ENCODE data around the gene ADAMTS17.

Gene ADAMTS17

DNA sequence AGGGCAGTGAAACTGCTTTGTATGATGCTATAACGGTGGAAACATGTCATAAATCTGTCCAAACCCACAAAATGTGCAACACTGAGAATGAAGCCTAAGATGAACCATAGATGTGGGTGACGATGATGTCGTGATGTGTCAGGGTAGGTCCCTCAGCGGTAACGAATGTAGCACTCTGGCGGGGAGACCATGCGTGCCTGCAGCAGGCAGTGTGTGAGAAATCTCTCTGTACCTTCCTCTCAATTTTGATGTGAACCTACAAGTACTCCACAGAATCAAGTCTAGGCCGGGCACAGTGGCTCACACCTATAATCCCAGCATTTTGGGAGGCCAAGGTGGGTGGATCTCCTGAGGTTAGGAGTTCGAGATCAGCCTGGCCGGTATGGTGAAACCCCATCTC is 340.4 kb downstream of the ADAMTS17 start:
- DNase-seq (ENCODE audit: low read depth in 2 of 2, low spot score in 1 of 2), result no peak

DNA sequence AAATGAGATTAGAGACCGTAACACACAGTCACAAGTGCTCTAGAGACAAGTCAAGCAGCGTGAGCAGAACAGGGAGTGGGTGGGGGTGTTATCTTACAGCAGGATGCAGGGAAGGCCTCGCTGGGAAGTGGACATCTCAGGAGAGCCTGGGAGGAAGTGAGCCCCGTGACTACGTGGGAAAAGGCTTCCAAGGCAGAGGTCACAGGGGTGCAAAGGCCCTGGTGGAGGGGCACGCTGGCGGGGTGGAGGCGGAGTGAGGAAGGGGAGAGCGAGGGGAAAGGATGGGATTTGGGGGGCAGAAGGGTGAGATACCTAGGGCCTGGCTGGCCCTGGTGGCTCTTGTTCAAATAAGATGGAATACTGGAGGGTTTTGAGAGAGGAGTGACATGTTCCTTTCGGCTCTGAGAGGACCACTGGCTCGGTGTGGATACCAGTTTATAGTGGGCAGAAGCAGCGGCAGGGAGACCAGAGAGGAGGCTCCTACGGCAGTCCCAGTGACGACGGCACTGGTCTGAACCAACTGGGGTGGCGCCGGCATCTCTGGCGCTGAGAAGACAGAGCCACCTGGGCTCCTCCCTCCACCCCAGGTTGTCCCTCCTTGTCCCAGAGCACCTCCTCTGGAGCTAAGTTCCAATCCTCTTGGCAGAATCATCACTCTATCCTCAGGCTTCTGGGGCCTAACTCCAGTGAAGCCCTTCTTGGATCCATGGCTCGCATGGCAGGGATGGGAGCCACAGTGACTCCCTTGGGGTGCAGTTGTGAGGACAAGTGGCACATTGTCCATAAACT is 342.3 kb downstream of the ADAMTS17 start:
- DNase-seq (ENCODE audit: low read depth in 2 of 2, low spot score in 1 of 2), result no peak

DNA sequence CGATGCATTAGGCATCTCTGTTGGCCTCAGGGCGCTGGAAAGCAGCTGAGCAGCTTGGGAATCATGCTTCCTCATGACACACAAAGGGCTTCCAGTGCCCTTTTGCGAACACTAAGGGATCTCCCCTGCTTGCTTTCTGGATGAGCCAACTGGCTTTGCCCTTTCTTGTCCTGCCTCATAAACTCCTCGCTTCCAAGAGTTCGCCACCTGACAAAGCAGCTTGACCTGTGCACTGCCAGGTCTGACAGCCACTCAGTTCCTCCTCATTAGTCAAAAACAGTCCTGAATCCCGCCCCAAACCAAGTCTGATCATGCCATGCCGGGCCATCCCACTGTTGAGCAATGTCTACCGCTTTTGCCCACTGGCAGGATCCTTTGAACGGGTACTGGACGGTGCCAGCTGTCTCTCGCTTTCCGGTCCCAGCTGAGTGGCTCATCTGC is 343.1 kb downstream of the ADAMTS17 start:
- no peak for DNase-seq (ENCODE audit: low read depth in 2 of 2, low spot score in 1 of 2)

DNA sequence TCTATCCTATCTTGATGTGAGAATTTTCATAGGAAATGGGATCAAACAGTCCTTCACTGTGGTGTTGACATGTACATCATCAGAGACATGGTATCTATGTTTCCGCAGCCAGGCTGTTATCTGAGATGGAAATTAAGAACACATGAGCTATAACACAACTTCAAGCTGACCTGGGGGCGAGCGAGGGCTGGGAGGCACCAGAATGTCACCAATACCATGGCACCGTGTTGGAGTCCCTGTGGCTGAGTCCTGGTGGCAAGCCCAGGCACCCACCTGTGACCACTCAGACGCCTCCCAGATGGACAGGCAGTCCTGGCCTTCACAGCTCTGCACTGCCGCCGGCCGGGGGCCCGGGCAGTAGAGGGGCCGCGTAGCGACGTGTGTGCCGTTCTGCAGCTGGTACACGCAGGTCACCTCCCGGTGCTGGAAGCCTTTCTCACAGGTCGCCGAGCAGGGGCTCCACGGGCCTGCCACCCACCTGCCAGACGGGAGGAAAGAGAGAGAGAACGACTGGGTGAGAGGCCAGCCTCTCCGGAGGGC is 344.6 kb downstream of the ADAMTS17 start:
- DNase-seq (ENCODE audit: low read depth in 2 of 2, low spot score in 1 of 2), result no peak

DNA sequence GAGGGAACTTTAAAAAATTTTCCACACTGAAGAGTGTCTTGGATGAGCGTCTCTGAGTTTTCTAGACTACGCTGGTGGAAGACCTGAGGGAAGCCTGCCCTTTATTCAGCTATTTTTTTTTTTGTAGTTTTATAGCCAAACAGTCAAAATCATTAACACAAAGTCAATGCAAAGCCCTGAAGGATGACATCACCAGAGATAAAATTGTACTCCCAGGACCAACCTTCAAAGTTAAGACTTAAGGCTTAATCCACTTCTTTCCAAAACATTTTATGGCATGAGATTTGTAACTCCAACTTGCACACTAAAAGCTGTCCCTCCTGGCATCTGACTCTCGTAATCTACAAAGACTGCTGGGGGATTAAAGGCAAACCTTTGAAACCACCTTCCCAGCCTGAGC is 345.1 kb downstream of the ADAMTS17 start:
- no peak for DNase-seq (ENCODE audit: low read depth in 2 of 2, low spot score in 1 of 2)

DNA sequence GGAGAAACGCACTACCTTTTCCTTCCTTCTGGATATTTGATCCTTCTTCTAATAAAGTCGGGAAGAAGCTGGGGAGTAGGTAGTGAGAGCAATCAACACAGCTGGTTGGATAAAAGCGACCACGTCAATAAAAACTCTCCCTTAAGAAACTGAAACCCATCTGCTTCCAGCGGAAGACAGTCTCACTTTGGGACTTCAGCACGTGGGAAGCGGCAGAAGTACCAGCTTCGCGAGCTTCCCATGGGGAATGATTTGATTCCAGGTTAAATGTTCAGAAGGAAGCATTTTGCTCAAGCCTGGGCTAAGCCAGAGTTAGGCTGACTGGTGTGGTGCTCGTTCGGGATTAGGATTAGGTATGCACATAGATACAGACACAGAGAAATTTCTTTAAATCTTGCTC is 346.2 kb downstream of the ADAMTS17 start:
- DNase-seq (ENCODE audit: low read depth in 2 of 2, low spot score in 1 of 2), result no peak

DNA sequence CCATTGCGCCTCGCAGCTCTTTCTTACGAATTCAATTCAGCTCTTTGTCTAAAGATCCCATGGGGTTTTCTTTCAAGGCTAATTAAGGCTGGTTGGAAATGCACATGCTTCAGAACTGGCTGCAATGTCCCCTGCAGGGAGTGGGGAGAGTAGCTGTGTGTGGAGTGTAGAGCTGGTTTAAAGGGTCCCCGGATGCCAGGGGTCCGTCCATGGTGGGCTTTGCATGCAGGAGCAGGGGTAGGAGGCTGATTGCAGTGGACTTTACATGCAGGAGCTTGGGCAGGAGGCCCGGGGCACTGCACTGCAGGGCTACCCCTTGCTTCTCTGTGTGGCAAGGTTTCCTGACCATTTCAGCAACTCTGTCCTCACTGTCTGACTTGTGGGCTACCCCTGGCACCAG is 346.9 kb downstream of the ADAMTS17 start:
- no peak for DNase-seq (ENCODE audit: low read depth in 2 of 2, low spot score in 1 of 2)

DNA sequence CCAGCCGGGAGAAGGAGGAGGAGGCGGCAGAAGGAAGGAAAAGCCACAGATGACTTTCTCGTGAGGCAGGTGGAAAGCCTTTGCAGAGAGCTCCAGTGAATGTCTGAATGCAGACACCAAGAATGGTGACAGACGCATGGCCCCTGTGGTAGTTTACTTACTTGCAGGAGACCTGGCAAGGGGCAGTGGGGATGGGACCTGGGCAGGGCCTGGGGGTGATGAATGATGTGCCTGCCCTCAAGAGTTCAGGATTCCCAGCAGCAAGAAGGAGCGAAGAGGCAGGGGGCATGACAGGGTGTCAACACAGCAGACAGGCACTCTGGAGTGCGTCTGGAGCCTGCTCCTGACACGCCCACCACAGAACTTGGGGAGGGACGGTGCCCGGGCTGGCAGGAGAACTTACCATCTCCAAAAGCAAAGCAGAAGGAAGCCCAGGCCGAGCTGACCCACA is 348.1 kb downstream of the ADAMTS17 start:
- DNase-seq (ENCODE audit: low read depth in 2 of 2, low spot score in 1 of 2), result no peak

DNA sequence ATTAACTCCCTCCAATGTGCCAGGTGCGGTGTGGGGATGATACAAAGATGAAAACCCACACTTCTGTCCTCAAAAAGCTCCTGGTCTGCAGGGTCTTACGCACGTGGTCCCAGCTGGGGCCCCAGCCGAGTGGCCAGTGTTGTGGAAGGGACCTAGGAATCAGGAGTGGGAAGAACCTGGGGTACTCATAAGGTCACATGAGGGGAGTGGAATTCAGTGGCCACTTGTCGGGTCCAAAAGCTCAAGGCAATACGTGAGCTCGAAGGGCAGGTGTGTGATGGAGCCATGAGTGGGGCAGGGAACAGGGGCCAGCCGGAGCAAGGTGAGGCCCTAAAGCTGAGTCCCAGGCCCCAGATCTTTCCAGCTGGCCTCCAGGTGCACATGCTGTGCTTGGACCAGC is 348.5 kb downstream of the ADAMTS17 start:
- no peak for DNase-seq (ENCODE audit: low read depth in 2 of 2, low spot score in 1 of 2)

DNA sequence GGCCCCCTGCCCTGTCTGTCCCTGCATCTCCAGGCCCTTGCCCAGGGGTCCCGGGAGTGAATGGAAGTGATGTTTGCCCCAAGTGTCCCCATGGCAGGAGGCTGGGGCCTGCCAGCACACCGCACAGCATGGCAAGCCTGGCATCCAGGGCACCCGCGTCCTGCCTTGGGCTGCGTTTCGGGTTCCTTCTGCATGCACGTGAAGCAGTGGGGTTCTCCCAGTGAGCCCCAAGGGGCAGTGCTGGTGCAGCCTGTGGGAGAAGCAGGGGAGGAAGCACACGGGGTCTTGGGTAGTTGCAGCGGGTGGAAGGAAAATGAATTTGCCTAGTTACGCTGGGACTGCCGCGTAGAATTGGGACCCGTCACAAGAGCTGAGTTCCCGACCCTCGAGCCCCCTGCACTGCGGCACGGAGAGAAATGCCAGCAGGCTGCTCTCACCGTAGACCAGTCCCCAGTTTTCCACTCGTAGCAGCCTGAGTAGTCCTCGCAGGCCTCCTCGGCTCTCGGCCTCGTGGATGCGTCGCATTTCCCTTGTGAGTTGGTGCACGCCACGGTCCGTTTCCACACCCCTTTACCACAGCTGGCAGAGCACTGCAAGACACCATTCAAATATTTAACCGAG is 349.1 kb downstream of the ADAMTS17 start:
- no peak for DNase-seq (ENCODE audit: low read depth in 2 of 2, low spot score in 1 of 2)

DNA sequence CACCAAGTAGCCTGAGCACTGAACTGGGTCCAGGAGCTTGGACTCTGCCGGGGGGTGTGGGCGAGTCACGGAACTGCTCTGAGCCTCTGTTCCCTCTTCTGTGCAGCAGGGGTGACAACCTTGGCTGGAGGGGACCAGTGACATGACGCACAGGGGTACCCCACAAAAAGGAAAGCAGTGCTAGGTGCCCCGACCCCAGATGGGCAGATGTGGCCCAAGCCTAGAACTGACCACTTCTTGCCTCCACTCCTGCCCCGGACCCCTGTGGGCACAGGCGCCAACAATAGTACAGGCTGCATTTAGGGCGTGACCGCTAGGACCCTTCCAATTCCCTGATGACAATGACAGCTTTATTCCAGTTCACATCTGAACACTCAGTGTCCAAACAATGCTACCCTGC is 352.7 kb downstream of the ADAMTS17 start:
- DNase-seq (ENCODE audit: low read depth in 2 of 2, low spot score in 1 of 2), result no peak

DNA sequence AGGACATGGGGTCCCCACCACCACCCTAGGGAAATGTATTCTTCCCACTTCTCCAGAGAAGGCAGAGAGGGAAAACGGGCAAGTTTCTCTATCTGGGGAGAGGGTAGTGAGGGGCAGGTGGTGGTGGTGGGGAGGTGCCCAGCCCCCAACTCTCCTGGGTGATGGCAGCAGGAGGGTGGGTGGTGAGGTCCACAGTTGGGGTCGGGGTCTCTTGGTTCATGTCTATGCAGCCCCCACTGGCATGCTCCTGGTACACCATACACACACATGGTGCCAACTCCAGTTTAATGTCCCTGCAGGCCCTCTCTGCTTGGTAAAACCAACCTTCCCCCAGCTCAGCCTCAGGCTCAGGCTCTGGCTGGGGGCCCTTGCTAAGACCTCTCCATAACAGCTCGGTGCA is 354.1 kb downstream of the ADAMTS17 start:
- DNase-seq (ENCODE audit: low read depth in 2 of 2, low spot score in 1 of 2), result no peak

DNA sequence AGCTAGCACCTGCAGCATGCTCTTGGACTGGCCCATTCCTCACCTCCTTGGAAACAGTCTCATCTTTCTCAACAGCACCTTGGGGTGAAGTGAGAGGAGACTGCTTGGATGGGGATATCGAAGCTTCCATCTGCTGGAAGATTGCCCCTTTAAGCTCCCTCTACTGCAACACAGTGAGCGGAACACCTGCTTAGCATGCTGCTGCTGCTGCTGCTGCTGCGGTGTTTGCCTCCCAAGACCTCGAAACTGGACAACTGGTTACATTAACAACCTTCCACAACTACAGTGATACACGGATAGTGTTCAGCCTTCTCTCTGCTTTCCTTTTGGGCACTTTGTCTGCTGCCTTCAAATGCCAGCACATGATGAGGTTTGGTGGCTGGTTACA is 354.7 kb downstream of the ADAMTS17 start:
- DNase-seq (ENCODE audit: low read depth in 2 of 2, low spot score in 1 of 2), result no peak

DNA sequence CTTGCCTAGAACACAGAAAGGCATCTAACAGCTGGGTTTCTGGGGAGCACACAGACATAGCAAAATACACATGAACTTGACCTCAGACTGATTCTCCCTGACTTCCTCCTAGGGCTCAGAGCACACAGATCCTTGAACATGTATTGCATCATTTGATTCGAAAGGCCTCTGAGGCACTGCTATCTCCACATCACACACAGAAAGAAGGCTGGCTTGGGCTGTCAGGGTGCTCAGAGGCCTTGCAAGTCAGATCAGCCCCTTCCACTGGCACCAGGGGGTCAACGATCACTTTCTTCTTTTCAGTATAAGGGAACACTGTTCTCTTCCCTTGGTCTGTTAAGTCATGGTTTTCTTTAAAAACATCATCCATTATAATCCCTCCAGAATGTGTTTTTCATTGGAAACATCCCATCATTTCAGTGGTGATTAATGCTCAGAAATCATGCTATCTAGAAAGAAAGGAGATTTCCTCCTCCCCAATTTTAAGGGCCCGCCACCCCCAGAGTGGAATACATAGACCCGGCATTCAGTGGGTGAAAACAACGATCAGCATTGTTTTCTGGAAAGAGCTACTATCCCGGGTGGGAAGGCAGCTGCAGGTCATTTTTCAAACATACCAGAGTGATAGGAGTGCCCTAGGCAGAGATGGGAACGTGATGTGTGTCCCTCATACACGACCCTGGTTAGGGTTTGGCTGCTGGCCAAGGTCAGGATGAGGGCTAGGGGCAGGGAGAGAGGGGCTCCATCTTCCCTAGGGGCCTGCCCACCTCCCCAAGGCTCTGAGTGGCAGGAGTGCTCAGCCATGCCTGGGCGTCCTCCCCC is 355.3 kb downstream of the ADAMTS17 start:
- no peak for DNase-seq (ENCODE audit: low read depth in 2 of 2, low spot score in 1 of 2)

DNA sequence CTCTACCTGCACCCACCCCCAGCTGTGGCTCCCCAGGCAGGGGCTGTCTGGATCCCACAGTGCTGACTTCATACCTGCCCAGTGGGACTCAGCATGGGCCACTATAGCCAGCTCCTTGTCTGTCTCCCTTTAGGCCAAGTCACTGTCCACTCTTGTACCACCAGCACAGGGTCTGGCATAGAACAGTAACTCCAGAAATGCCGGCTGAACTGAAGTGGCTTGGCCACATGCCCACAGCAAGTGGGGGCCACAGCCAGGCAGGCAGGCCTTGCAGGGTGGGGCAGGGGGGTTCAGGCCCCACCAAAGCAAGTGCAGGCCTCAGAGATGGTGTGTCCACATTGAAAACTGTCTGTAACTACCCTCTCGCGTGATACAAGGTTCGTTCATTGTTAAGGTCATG is 355.9 kb downstream of the ADAMTS17 start:
- DNase-seq (ENCODE audit: low read depth in 2 of 2, low spot score in 1 of 2), result no peak

DNA sequence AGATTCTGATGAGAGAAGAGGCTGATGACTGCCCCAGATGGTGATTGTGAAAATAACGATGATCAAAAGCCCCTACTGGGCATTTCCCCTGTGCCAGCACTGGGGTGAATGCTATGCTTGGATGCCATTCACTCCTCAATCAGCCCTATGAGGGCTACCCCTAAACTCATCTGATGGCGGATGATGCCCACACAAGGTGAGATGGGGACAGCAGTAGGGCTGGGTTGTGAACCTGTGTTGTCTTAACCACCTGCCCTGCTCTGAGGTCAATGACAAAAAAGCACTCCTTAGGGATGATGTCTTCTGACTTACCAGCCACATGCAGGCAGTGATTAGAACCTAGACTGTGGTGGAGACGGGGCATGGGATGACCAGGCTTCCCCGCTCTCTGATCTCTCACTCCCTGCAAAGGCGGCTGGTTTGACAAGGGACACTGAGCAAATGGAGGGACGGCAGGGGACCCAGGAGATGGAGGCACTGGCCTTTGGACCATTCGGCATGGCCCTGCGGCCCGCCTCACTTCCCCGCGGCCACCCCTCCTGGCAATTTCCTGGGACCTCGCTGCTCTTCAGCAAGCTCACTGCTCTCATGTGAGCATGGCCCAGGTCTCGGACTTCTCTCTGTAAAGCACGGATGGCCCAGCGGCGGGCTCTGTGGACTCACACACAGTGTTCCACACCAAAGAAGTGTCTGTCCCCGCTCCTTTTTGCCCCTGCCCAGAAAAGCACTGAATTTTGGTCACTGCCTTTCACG is 357.1 kb downstream of the ADAMTS17 start:
- DNase-seq (ENCODE audit: low read depth in 2 of 2, low spot score in 1 of 2), result no peak

DNA sequence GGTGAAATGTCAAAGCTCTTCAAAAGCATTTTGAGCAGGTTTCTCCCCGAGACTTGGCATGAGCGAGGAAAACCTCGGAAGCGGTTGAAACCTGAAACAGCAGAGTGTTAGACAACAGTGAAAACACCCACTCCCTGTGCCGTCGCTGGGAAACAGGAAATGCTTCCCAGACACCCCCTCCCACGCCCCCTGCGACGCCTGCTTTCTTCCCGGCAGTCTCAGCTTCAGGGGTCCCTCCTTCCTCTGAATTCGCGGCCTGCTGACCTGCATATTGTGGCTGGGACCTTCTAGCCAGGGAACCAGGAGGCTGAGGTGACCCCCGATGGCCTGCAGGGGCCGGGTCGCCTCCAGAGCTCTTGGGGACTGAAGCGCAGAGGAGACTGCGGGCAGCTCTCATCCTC is 357.9 kb downstream of the ADAMTS17 start:
- no peak for DNase-seq (ENCODE audit: low read depth in 2 of 2, low spot score in 1 of 2)

DNA sequence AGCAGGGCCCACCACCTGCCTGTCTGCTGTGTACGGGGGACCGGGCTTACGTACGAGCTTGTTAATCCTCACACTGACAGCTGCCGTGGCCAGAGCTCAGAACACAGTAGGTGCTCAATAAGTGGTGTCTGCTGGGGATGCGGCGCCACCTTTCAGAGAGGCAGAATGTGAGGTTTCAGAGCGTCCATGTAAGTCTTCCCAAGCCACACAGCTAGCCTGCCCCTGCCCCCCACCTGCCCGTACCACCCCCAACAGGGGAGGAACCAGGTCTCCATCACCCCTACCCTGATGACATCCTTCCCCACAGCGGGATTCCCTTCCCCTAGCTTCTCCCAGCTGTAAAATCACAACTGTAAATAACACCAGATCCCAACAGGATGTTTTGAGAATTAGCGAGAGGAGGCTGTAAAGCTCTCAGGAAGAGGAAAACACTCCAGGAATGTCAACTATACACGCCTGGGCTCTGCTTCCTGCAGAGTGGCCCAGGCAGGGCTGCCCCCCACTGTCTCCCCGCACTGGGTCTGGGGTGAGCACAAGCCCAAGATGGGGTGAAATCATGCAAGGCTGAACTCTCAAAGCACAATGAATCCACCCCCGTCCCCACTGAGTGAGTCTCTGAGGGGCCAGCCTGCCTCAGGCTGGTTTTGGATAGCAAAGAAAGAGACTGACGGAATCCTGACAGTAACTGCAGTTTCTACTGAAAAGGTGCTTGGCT is 358.4 kb downstream of the ADAMTS17 start:
- DNase-seq (ENCODE audit: low read depth in 2 of 2, low spot score in 1 of 2), result no peak

DNA sequence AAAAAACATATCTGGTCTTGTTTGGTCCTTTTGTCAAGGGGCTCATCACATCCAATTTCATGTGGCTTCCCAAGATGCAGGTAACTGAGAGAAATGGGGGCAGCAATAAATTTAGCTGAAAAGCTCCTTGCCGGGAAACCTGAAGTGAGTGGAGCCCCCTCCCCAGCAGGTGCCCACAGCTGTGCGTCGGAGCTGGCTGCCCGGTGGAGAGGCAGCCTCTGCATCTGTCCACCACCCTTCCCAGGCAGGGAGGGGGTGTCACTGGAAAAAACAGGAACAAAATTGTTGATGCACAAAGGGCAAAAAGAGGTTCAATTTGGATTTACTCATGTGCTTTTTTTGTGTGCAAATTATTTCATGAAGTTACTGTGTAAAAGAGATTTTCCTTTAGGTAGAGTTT is 359.1 kb downstream of the ADAMTS17 start:
- no peak for DNase-seq (ENCODE audit: low read depth in 2 of 2, low spot score in 1 of 2)

Data from stimulated activated CD8-positive, alpha-beta memory T cell treated with anti-CD3 and anti-CD28 coated beads, Interleukin-4, amount 100 ng/mL, for 1 hour (primary cell).